Endothelial cell of umbilical vein (primary cell): ENCODE measurements around the gene KLRK1. TPM values are rescaled to one million over a fixed set of nuclear protein-coding genes. Genes with fewer than 3 reads are reported as not detected.
"Not testable (repeated sequence)": the region's sequence is repeated elsewhere in the genome, so short reads cannot be mapped to it uniquely, and the experiment has no call there.

Experiments
- Bru-seq: library from RNA; stranded (reverse); fragments of 400-500 nt; gene quantifications from one replicate; lab custom pipeline; 2021; lab: Mats Ljungman, UMichigan
- BruChase-seq, 2 experiments: library from RNA; stranded (reverse); fragments of 400-500 nt; gene quantifications; one replicate each; lab custom pipeline; 2021; lab: Mats Ljungman, UMichigan
- BruUV-seq: library from RNA; stranded (reverse); fragments of 400-500 nt; replicated peaks from 2 replicates; lab custom pipeline; 2021; lab: Mats Ljungman, UMichigan
- CTCF ChIA-PET: fragments of 300-600, 350-600 bp; sonication (Branson Sonifier 250); formaldehyde crosslinking; loops from one replicate; lab custom pipeline; 2021; ENCODE audit warnings: antibody characterized with exemption, inconsistent platforms; lab: Charles Lee
- POLR2A ChIA-PET: fragments of 300-600, 350-600 bp; sonication (Branson Sonifier 250); formaldehyde crosslinking; loops from one replicate; lab custom pipeline; 2021; ENCODE audit warnings: antibody characterized with exemption, inconsistent platforms; lab: Charles Lee
- DNase-seq: peaks from one replicate; pipeline ENCODE4 v3.0.0-alpha.2; 2011; ENCODE audit warnings: low read depth, low spot score
- FAIRE-seq: peaks from 2 replicates; lab custom pipeline; 2011; peaks lifted over from hg19 to GRCh38; lab: Jason Lieb, UNC
- H2AFZ ChIP-seq: 2 replicates; pipeline ENCODE4 v1.6.0; 2012; ENCODE audit warnings: low read depth, low read length, control low read depth, inconsistent platforms
- H3K27ac ChIP-seq: 2 replicates; pipeline ENCODE4 v1.5.1; 2011; ENCODE audit warnings: low read depth, mild to moderate bottlenecking, control low read depth, low read length, moderate library complexity; ENCODE audit not compliant: insufficient read depth
- H3K27me3 ChIP-seq, 2 experiments: 2 replicates each; pipeline versions ENCODE4 v1.6.0 to v1.6.1; 2011; ENCODE audit warnings: low read length in 2 of 2, mixed read lengths in 1 of 2; ENCODE audit not compliant: control insufficient read depth in 2 of 2, insufficient read depth in 2 of 2
- H3K36me3 ChIP-seq, 2 experiments: 2 replicates in 1 of 2; 3 replicates in 1 of 2; pipeline ENCODE4 v1.5.1; 2011; ENCODE audit warnings: low read length in 2 of 2, mild to moderate bottlenecking in 1 of 2, moderate library complexity in 1 of 2; ENCODE audit not compliant: control insufficient read depth in 2 of 2, insufficient read depth in 2 of 2; ENCODE audit errors: extremely low read depth in 1 of 2
- H3K4me1 ChIP-seq: 3 replicates; pipeline ENCODE4 v1.5.1; 2011; ENCODE audit warnings: mild to moderate bottlenecking, low read length; ENCODE audit not compliant: control insufficient read depth, insufficient read depth; ENCODE audit errors: extremely low read depth
- H3K4me2 ChIP-seq: 2 replicates; pipeline ENCODE4 v1.6.1; 2011; ENCODE audit warnings: low read length, control low read depth, mixed read lengths; ENCODE audit not compliant: insufficient read depth
- H3K4me3 ChIP-seq, 3 experiments: fragments of 200-600 bp in 1 of 3; sonication (generic), shearing (Covaris generic) in 1 of 3; replicated peaks in 1 of 3; 2 replicates each; pipeline ENCODE4 v1.5.1; 2011 to 2016; ENCODE audit warnings: control low read depth in 3 of 3, low read length in 3 of 3, mild to moderate bottlenecking in 2 of 3, inconsistent platforms in 1 of 3, low read depth in 1 of 3, moderate library complexity in 1 of 3; ENCODE audit not compliant: insufficient read depth in 1 of 3
- H3K79me2 ChIP-seq: 2 replicates; pipeline ENCODE4 v1.6.0; 2012; ENCODE audit warnings: low read length, inconsistent platforms; ENCODE audit not compliant: control insufficient read depth, insufficient read depth
- H3K9ac ChIP-seq: replicated peaks from 2 replicates; pipeline ENCODE3; 2011; ENCODE audit warnings: low read length, control low read depth; ENCODE audit not compliant: insufficient read depth; ENCODE audit errors: extremely low read depth
- H3K9me1 ChIP-seq: replicated peaks from 3 replicates; pipeline ENCODE4 v1.6.0; 2011; ENCODE audit warnings: mild to moderate bottlenecking, low read length; ENCODE audit not compliant: control insufficient read depth, insufficient read depth; ENCODE audit errors: extremely low read depth
- H3K9me3 ChIP-seq: replicated peaks from 2 replicates; pipeline ENCODE4 v1.5.1; 2012; ENCODE audit warnings: low read length, inconsistent platforms; ENCODE audit not compliant: control insufficient read depth, insufficient read depth
- H4K20me1 ChIP-seq: replicated peaks from 2 replicates; pipeline ENCODE3; 2011; ENCODE audit warnings: mild to moderate bottlenecking, low read length; ENCODE audit not compliant: control insufficient read depth, insufficient read depth; ENCODE audit errors: extremely low read depth
- EZH2 ChIP-seq: IDR thresholded peaks from 2 replicates; pipeline ENCODE4 v1.6.1; 2012; ENCODE audit warnings: borderline replicate concordance, low read depth, mild to moderate bottlenecking, moderate library complexity, low read length, inconsistent platforms; ENCODE audit not compliant: severe bottlenecking
- FOS ChIP-seq: IDR thresholded peaks from 2 replicates; pipeline ENCODE4 v1.6.1; 2011; ENCODE audit warnings: mild to moderate bottlenecking, low read length, moderate library complexity, borderline replicate concordance; ENCODE audit not compliant: insufficient read depth
- GATA2 ChIP-seq: IDR thresholded peaks from 2 replicates; pipeline ENCODE4 v1.7.0; 2011; ENCODE audit warnings: low read depth, mild to moderate bottlenecking, moderate library complexity, mixed read lengths, low read length; ENCODE audit not compliant: insufficient read length, insufficient read depth
- JUN ChIP-seq: IDR thresholded peaks from 2 replicates; pipeline ENCODE4 v1.6.1; 2011; ENCODE audit warnings: borderline replicate concordance, low read depth; ENCODE audit not compliant: insufficient read length, insufficient read depth
- MYC ChIP-seq: IDR thresholded peaks from one replicate; pipeline ENCODE4 v1.6.1; 2011; ENCODE audit warnings: mild to moderate bottlenecking, low read depth, low read length
- POLR2A ChIP-seq: IDR thresholded peaks from 2 replicates; pipeline ENCODE4 v1.6.1; 2012; ENCODE audit warnings: low read depth, mild to moderate bottlenecking, control low read depth, low read length
- POLR2AphosphoS5 ChIP-seq: IDR thresholded peaks from 2 replicates; pipeline ENCODE4 v1.6.1; 2012; ENCODE audit warnings: low read depth, mild to moderate bottlenecking, control low read depth, low read length, moderate library complexity; ENCODE audit not compliant: insufficient read depth
- dilution Hi-C: fragments of 300-500 bp; cut with MboI; formaldehyde crosslinking; loops from one replicate; pipeline ENCODE4 v1.15.0; 2019; ENCODE audit warnings: low sequenced_read_pairs; ENCODE audit not compliant: extremely low pct_ligation_motif_present
- intact Hi-C: fragments of 100-400 bp; cut with micrococcal nuclease; formaldehyde crosslinking; loops from one replicate; pipeline ENCODE4 v1.10.0; 2022
- long read RNA-seq: library from polyadenylated mRNA; stranded (forward); transcript quantifications from one replicate; pipeline ENCODE4 v2.0.0, GENCODE V29; 2021
- polyA minus RNA-seq, 3 experiments: library from RNA; depleted of rRNA, polyadenylated mRNA; stranded (reverse); fragments of >200 nt; gene quantifications; 1 replicate in 1 of 3; 2 replicates in 2 of 3; pipeline ENCODE4 v1.2.3, GENCODE V29; 2011
- polyA plus RNA-seq, 4 experiments: library from polyadenylated mRNA; depleted of rRNA in 3 of 4; stranded (reverse) in 3 of 4; unstranded in 1 of 4; fragments of >200 nt; gene quantifications; 2 replicates each; pipeline versions ENCODE4 v1.2.1 to v1.2.3, GENCODE V29; 2011 to 2012; ENCODE audit warnings: missing spikeins in 1 of 4
- total RNA-seq: library from RNA; stranded (reverse); gene quantifications from 2 replicates; pipeline ENCODE4 v1.2.3, GENCODE V29; 2021
- TF ChIP-seq, protein P1 (sequence below), 2 donors: IDR thresholded peaks; 1 replicate in 1 of 2; 2 replicates in 1 of 2; pipeline ENCODE4 v1.5.1; 2011; ENCODE audit warnings: low read length in 2 of 2, mild to moderate bottlenecking in 2 of 2, moderate library complexity in 2 of 2, control low read depth in 1 of 2, inconsistent platforms in 1 of 2, low read depth in 1 of 2; ENCODE audit not compliant: insufficient read depth in 1 of 2; ENCODE audit errors: extremely low read depth in 1 of 2
- TF ChIP-seq, protein P2 (sequence below): IDR thresholded peaks from 2 replicates; pipeline ENCODE4 v1.6.1; 2011; ENCODE audit not compliant: insufficient read depth, insufficient read length

The KLRK1 gene
- not detected in 2 replicates for total RNA-seq
- polyA plus RNA-seq: not detected in 2 replicates
- not detected in 2 replicates for polyA plus RNA-seq (2011; cell fraction: cytosol; rRNA removed)
- polyA plus RNA-seq (2011; cell fraction: nucleus; rRNA removed): 0.08 TPM in 1 of 2 replicates, not detected in the other
- polyA plus RNA-seq (2012): 0.17 and 0.41 TPM in 2 replicates
- not detected in 2 replicates for polyA minus RNA-seq
- polyA minus RNA-seq (2011; cell fraction: cytosol; rRNA and poly(A)+ RNA removed): 40.6 TPM
- not detected in 2 replicates for polyA minus RNA-seq (2011; cell fraction: nucleus; rRNA and poly(A)+ RNA removed)
- not detected for Bru-seq, nascent RNA
- BruChase-seq, experiment 1, labeled RNA remaining after a 6-hour chase: percentile 35 among the genes with signal in this experiment
- BruChase-seq, experiment 2, labeled RNA remaining after a 2-hour chase: percentile 30 among the genes with signal in this experiment
- long read RNA-seq: 0 reads

DNA sequence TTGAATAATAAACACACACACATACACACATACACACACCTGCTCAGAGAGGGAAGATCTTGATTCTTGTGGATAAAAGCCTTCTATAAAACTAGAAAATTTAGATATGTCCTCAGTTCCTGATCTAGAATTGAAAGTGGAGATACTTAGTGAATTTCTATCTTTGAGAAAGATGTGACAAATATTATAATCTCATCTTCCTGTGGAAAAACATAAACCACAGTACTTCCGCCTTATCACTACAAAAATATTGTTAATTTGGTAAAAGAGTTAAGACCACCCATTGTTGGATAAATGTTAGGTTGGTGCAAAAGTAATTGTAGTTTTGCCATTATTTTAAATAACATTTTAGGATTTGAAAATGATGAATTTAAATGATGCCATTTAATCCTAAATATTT lies at the start of gene KLRK1:
Gene KLRK1, minus strand, starts transcription at position 138 of the 400 bp plus-strand sequence. CDS start 1,231 bp downstream, outside the sequence.
- dilution Hi-C loops (no loop called here), intact Hi-C loops (loop anchor here (5.0 kb wide), 1 partner anchor 107 kb away; no protein-coding TSS in a partner anchor)
- H3K79me2 ChIP-seq: no peaks in the 10 kb centered on the region
- no peak within 1 kb of the TSS for H3K27ac ChIP-seq
- H3K27me3 ChIP-seq: no peaks in the 10 kb centered on the region
- no peak within 1 kb of the TSS for H2AFZ ChIP-seq
- no peaks in the 10 kb centered on the region for H4K20me1 ChIP-seq
- H3K9ac ChIP-seq: no peak within 1 kb of the TSS
- H3K9me1 ChIP-seq: no peaks in the 10 kb centered on the region
- H3K4me2 ChIP-seq: no peak within 1 kb of the TSS
- H3K9me3 ChIP-seq: no peaks in the 10 kb centered on the region
- H3K36me3 ChIP-seq: no peaks in the 10 kb centered on the region
- H3K4me3 ChIP-seq: no peak within 1 kb of the TSS
- TF ChIP-seq, protein P1, sequence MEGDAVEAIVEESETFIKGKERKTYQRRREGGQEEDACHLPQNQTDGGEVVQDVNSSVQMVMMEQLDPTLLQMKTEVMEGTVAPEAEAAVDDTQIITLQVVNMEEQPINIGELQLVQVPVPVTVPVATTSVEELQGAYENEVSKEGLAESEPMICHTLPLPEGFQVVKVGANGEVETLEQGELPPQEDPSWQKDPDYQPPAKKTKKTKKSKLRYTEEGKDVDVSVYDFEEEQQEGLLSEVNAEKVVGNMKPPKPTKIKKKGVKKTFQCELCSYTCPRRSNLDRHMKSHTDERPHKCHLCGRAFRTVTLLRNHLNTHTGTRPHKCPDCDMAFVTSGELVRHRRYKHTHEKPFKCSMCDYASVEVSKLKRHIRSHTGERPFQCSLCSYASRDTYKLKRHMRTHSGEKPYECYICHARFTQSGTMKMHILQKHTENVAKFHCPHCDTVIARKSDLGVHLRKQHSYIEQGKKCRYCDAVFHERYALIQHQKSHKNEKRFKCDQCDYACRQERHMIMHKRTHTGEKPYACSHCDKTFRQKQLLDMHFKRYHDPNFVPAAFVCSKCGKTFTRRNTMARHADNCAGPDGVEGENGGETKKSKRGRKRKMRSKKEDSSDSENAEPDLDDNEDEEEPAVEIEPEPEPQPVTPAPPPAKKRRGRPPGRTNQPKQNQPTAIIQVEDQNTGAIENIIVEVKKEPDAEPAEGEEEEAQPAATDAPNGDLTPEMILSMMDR (IDR thresholded peaks at IDR 0.05; ENCODE audit: extremely low read depth in 1 of 2, insufficient read depth in 1 of 2, low read depth in 1 of 2, low read length in 2 of 2): no peak
- no peak for TF ChIP-seq JUN
- no peak for TF ChIP-seq FOS
- no peak for TF ChIP-seq POLR2A
- TF ChIP-seq GATA2: no peak
- TF ChIP-seq, protein P2, sequence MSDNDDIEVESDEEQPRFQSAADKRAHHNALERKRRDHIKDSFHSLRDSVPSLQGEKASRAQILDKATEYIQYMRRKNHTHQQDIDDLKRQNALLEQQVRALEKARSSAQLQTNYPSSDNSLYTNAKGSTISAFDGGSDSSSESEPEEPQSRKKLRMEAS: no peak
- no peak for TF ChIP-seq EZH2
- no peak for TF ChIP-seq POLR2AphosphoS5
- no peak for TF ChIP-seq MYC
- FAIRE-seq (no peak), DNase-seq (no peak)
- ChIA-PET CTCF (interaction anchor here (0.8 kb wide), 1 partner anchor 24 kb away, joined by 4 read pairs; no protein-coding TSS in a partner anchor), POLR2A (no interaction called here)
- peaks cover 2% of the 10 kb centered on the region for H3K4me1 ChIP-seq
- BruUV-seq: no TSS peak

DNA sequence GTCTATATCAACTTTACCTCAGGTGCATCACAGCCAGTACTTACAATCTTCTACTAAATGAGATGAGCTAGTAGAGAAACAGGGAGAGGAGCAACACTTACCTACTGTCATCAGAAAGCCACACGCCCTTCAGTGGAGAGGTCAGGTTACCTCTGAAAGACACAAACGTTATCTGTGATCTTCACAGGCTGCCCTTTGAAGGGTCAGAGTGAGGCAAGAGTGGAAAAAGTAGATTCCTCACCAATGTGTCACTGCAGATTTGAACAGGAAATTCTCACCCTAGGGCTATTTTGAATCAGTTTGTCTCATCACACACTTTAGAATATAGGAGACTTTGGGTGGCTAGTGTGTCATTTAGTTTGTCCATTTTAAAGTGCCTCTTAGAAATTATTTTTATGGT lies 47.8 kb upstream of the KLRK1 start:
- H3K4me2 ChIP-seq, H3K9me3 ChIP-seq, H2AFZ ChIP-seq, POLR2A ChIA-PET, H3K4me1 ChIP-seq, dilution Hi-C loops, intact Hi-C loops, H3K9ac ChIP-seq, H3K27ac ChIP-seq, H4K20me1 ChIP-seq, DNase-seq, H3K9me1 ChIP-seq, H3K36me3 ChIP-seq, BruUV-seq, CTCF ChIA-PET, H3K79me2 ChIP-seq, H3K27me3 ChIP-seq, H3K4me3 ChIP-seq: not testable (repeated sequence)
- peak; percentile 76 for FAIRE-seq
